ENCODE results near the gene SULT2B1.
A peak's percentile ranks its signal among the peaks of the same experiment; 100 is the strongest.

SULT2B1 gene

GRCh38 chr19:48588670-48589401 is 36.9 kb downstream of the SULT2B1 start:
- peak; percentile 92 for DNase-seq
- CTCF ChIA-PET = interaction anchor here (0.8 to 7.8 kb wide), 12 partner anchors 8 to 275 kb away, joined by 3 to 138 read pairs (median 4); partner anchors contain the start of gene SPACA4
- peak overlapping the region; percentile 89 for H3K27ac Mint-ChIP-seq
- H3K4me1 Mint-ChIP-seq = peaks cover 29% of the 10 kb centered on the region
- no peaks in the 10 kb centered on the region for H3K9me3 Mint-ChIP-seq
- peaks cover 8% of the 10 kb centered on the region for H3K36me3 Mint-ChIP-seq
- H3K4me3 Mint-ChIP-seq = peak overlapping the region; percentile 82
- H3K27me3 Mint-ChIP-seq = peaks cover 43% of the 10 kb centered on the region

- CTCF ChIA-PET = interaction anchor here (0.6 to 5.3 kb wide), 2 partner anchors 17 to 251 kb away, joined by 3 to 35 read pairs; partner anchors contain the start of gene SPACA4
- Mint-ChIP-seq H3K27ac (no peak overlapping the region), H3K27me3 (peaks cover 38% of the 10 kb centered on the region), H3K4me3 (no peak overlapping the region), H3K9me3 (no peaks in the 10 kb centered on the region), H3K4me1 (peaks cover 27% of the 10 kb centered on the region), H3K36me3 (peaks cover 5% of the 10 kb centered on the region)
- DNase-seq = no peak
Observed at GRCh38 chr19:48591021-48591420, 39.0 kb downstream of the SULT2B1 start.

GRCh38 chr19:48595171-48595570 is 43.2 kb downstream of the SULT2B1 start:
- no peak for DNase-seq
- Mint-ChIP-seq H3K36me3 (no peaks in the 10 kb centered on the region), H3K4me3 (peak overlapping the region; percentile 36), H3K27ac (no peak overlapping the region), H3K9me3 (no peaks in the 10 kb centered on the region), H3K4me1 (peaks cover 13% of the 10 kb centered on the region), H3K27me3 (peaks cover 18% of the 10 kb centered on the region)
- CTCF ChIA-PET = interaction anchor here (1.0 to 1.6 kb wide), 2 partner anchors 11 to 12 kb away, joined by 3 read pairs; no protein-coding TSS in a partner anchor

GRCh38 chr19:48595833-48596232 is 43.9 kb downstream of the SULT2B1 start:
- peaks cover 13% of the 10 kb centered on the region for H3K4me1 Mint-ChIP-seq
- CTCF ChIA-PET = interaction anchor here (1.0 kb wide), 1 partner anchor 11 kb away, joined by 3 read pairs; no protein-coding TSS in a partner anchor
- H3K4me3 Mint-ChIP-seq = peak overlapping the region; percentile 36
- H3K9me3 Mint-ChIP-seq = no peaks in the 10 kb centered on the region
- no peaks in the 10 kb centered on the region for H3K36me3 Mint-ChIP-seq
- peak overlapping the region; percentile 69 for H3K27ac Mint-ChIP-seq
- no peak for DNase-seq
- peaks cover 13% of the 10 kb centered on the region for H3K27me3 Mint-ChIP-seq

GRCh38 chr19:48596237-48596636 is 44.3 kb downstream of the SULT2B1 start:
- Mint-ChIP-seq H3K36me3 (no peaks in the 10 kb centered on the region), H3K27ac (peak overlapping the region; percentile 69), H3K4me3 (peak overlapping the region; percentile 36), H3K9me3 (no peaks in the 10 kb centered on the region), H3K4me1 (peaks cover 13% of the 10 kb centered on the region), H3K27me3 (peaks cover 9% of the 10 kb centered on the region)
- CTCF ChIA-PET = no interaction called here
- DNase-seq = no peak

- Mint-ChIP-seq H3K27ac (peak overlapping the region; percentile 84), H3K4me1 (peaks cover 10% of the 10 kb centered on the region), H3K4me3 (peak overlapping the region; percentile 36), H3K36me3 (no peaks in the 10 kb centered on the region), H3K27me3 (peaks cover 9% of the 10 kb centered on the region), H3K9me3 (no peaks in the 10 kb centered on the region)
- CTCF ChIA-PET = no interaction called here
- DNase-seq = peak; percentile 59
Observed at GRCh38 chr19:48596679-48597465, 44.9 kb downstream of the SULT2B1 start.

- no peak overlapping the region for H3K27ac Mint-ChIP-seq
- no peaks in the 10 kb centered on the region for H3K36me3 Mint-ChIP-seq
- H3K27me3 Mint-ChIP-seq = no peaks in the 10 kb centered on the region
- CTCF ChIA-PET = no interaction called here
- peaks cover 5% of the 10 kb centered on the region for H3K4me1 Mint-ChIP-seq
- no peaks in the 10 kb centered on the region for H3K9me3 Mint-ChIP-seq
- DNase-seq = no peak
- no peak overlapping the region for H3K4me3 Mint-ChIP-seq
Observed at GRCh38 chr19:48598996-48599700, 47.2 kb downstream of the SULT2B1 start.

- no peak overlapping the region for H3K4me3 Mint-ChIP-seq
- DNase-seq = no peak
- H3K27ac Mint-ChIP-seq = no peak overlapping the region
- no peaks in the 10 kb centered on the region for H3K9me3 Mint-ChIP-seq
- H3K36me3 Mint-ChIP-seq = no peaks in the 10 kb centered on the region
- no peaks in the 10 kb centered on the region for H3K27me3 Mint-ChIP-seq
- CTCF ChIA-PET = interaction anchor here (0.7 to 1.0 kb wide), 2 partner anchors 8 to 95 kb away, joined by 3 to 4 read pairs; no protein-coding TSS in a partner anchor
- peaks cover 2% of the 10 kb centered on the region for H3K4me1 Mint-ChIP-seq
Observed at GRCh38 chr19:48600679-48601417, 48.9 kb downstream of the SULT2B1 start.

GRCh38 chr19:48603001-48603400 is 51.0 kb downstream of the SULT2B1 start:
- H3K4me3 Mint-ChIP-seq = no peak overlapping the region
- no peaks in the 10 kb centered on the region for H3K36me3 Mint-ChIP-seq
- no peak for DNase-seq
- H3K27me3 Mint-ChIP-seq = no peaks in the 10 kb centered on the region
- CTCF ChIA-PET = interaction anchor here (0.8 to 1.5 kb wide), 2 partner anchors 14 to 17 kb away, joined by 3 to 4 read pairs; no protein-coding TSS in a partner anchor
- H3K9me3 Mint-ChIP-seq = no peaks in the 10 kb centered on the region
- no peaks in the 10 kb centered on the region for H3K4me1 Mint-ChIP-seq
- H3K27ac Mint-ChIP-seq = no peak overlapping the region

- CTCF ChIA-PET = no interaction called here
- Mint-ChIP-seq H3K27me3 (no peaks in the 10 kb centered on the region), H3K36me3 (no peaks in the 10 kb centered on the region), H3K27ac (no peak overlapping the region), H3K4me1 (no peaks in the 10 kb centered on the region), H3K4me3 (no peak overlapping the region), H3K9me3 (no peaks in the 10 kb centered on the region)
- DNase-seq = no peak
Observed at GRCh38 chr19:48603449-48603848, 51.5 kb downstream of the SULT2B1 start.

- DNase-seq = no peak
- Mint-ChIP-seq H3K27ac (no peak overlapping the region), H3K36me3 (no peaks in the 10 kb centered on the region), H3K9me3 (no peaks in the 10 kb centered on the region), H3K4me1 (peaks cover 3% of the 10 kb centered on the region), H3K4me3 (no peak overlapping the region), H3K27me3 (no peaks in the 10 kb centered on the region)
- CTCF ChIA-PET = no interaction called here
Observed at GRCh38 chr19:48603850-48604249, 51.9 kb downstream of the SULT2B1 start.

- no peak for DNase-seq
- no peaks in the 10 kb centered on the region for H3K36me3 Mint-ChIP-seq
Observed at GRCh38 chr19:48606463-48607358, 54.7 kb downstream of the SULT2B1 start, which contains the start of gene SPACA4. Gene SPACA4, plus strand, starts transcription at chr19:48606742. Its CDS starts 237 bp downstream, at chr19:48606979.

More at GRCh38 chr19:48606463-48607358, 54.7 kb downstream of the SULT2B1 start, which contains the start of gene SPACA4:
- H3K27me3 Mint-ChIP-seq = no peaks in the 10 kb centered on the region
- CTCF ChIA-PET = interaction anchor here (0.8 to 3.5 kb wide), 7 partner anchors 12 to 100 kb away, joined by 3 to 35 read pairs (median 3); no protein-coding TSS in a partner anchor
- peaks cover 5% of the 10 kb centered on the region for H3K4me1 Mint-ChIP-seq
- no peak within 1 kb of the TSS for H3K27ac Mint-ChIP-seq
- H3K9me3 Mint-ChIP-seq = no peaks in the 10 kb centered on the region
- H3K4me3 Mint-ChIP-seq = no peak within 1 kb of the TSS

All from activated naive CD4-positive, alpha-beta T cell treated with anti-CD3 and anti-CD28 coated beads, Interleukin-2, amount 10 ng/mL, durations not matched to agents 7 days and 5 days (primary cell).